ENCODE measurements around the gene SLC25A43.
"Not testable (repeated sequence)": the region's sequence is repeated elsewhere in the genome, so short reads cannot be mapped to it uniquely, and the experiment has no call there.

SLC25A43 gene

DNA sequence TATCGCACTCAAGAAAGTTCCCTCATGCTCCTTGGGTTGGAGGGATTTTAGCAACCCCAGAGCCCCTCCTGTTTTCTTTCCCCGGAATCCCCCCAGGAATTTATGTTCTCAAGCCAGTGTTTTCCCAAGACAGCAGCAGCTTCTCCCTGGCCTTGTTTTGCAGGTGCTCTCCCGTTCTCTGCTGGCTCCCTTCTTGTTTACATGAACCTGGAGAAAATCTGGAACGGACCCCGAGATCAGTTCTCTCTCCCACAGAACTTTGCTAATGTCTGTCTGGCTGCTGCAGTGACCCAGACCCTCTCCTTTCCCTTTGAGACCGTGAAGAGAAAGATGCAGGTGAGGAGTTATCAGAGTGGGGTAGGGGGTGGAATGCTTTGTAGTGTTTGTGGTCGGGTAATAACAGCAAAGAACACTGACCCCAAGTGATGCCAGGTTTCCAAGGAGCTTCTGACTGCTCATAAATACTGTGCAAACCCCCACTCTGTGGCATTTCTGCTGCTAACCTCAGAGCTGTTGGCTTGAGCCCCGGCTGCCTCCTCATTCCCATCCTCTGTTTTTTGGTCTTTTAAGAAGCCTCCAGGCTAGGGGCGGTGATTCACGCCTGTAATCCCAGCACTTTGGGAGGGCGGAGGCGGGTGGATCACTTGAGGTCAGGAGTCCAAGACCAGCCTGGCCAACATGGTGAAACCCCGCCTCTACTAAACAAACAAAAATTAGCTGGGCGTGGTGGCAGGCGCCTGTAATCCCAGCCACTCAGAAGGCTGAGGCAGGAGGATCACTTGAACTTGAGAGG lies 11.1 kb downstream of the SLC25A43 start:
- DNase-seq, result no peak

DNA sequence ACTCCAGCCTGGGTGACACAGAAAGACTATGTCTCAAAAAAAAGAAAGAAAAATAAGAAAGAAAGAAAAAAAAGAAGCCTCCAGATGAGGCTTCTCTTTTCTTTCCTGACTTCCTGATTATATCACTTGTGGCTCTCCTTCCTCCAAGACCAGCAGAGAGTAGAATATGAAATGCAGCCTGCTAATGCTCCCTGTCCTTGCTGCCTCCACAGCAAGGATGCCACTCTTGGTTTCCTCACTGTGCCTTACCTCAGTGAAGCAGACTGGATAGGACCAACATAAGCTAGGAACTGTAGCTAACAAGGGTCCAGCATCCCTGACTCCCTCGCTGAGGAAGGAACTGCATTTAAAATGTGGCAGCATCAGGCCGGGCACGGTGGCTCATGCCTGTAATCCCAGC lies 11.7 kb downstream of the SLC25A43 start:
- no peak for DNase-seq

DNA sequence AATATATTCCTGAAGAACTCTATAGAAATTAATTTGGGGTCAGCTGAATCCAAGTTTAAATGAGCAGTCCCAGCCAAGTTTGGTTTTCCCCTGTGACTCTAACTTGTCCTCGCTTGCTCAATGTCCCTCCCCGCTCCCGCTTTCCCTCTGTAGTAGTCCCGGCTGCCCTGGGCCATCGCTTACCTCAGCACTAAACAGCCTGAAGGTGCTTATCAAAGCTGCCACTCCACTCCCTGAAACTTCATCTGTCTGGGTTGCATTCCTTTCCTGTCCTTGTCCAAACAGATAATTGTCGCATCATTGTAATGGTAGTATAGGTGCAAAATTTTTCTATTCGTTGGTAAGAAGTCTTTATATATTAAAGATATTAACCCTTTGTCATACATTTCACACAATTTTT lies 12.8 kb downstream of the SLC25A43 start:
- DNase-seq, result no peak

DNA sequence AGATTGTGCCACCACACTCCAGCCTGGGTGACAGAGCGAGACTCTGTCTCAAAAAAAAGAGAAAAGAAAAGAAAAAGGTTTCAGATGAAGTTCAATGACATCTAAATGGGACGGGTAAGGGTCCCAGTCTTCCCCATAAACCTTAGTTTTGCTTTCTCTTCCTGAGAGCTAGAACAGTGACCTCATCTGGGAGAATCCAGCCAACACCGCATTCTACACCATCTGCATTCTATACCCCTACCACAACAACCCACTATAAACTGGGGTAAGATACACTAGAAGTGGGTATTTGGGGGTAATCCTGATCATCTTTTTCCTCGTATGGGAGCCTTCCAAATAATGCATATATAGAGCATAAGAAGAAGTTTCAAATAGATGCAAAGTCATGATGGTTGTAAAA lies 18.2 kb downstream of the SLC25A43 start:
- no peak for DNase-seq

DNA sequence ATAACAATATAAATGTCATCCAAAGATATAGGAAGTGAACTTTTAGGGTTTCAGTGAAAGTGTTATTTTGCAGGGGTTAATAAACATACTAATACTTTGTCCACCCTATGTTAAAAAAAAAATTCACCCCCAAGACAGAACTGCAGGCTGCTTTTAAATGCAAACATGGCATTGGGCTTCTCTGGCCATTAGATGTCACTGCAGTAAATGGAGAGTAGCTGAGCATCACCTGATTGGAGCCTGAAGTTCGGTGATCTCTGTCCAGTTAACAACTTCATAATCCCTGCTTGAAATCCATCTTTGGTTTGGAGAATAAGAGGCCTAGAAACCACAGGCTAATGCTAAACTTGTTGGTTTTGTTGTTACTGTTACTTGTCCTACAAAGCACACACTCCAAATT lies 18.7 kb downstream of the SLC25A43 start:
- DNase-seq, result no peak

DNA sequence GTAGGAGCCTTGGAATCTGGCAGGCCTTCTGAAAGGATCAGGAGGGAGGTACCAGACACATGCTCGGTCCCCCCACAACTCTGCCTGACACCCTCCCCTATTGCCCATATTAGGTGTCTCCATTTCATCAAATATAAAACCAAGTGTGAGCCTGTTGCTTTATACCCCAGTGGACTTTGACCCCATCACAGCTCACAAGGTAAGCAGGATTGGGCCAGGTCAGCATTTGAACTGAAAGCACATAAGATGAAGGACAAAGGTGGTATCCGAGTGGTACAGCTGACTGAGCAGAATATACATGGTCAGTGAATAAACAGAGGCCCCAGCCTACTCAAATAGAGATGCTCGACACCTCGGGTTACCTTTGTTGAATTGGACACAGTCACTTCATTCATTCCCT lies 20.0 kb downstream of the SLC25A43 start:
- no peak for DNase-seq

DNA sequence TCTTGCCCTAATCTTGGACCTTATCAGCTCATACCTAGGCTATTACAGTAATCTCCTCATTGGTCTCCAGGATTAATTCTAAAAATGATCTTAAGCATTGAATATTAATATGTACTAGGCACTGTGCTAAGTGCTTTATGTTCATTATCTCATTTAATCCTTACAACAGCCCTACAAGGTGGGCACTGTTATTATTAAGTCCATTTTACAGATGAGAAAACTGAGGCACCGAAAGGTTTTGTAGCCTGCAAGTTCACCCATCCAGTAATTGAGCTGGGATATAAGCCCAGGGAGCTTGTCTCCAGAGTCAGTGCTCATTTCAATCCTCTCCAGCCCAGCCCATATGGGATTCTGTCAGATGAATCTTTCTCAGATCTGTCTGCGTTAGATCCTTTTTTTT lies 20.8 kb downstream of the SLC25A43 start:
- DNase-seq, result no peak

DNA sequence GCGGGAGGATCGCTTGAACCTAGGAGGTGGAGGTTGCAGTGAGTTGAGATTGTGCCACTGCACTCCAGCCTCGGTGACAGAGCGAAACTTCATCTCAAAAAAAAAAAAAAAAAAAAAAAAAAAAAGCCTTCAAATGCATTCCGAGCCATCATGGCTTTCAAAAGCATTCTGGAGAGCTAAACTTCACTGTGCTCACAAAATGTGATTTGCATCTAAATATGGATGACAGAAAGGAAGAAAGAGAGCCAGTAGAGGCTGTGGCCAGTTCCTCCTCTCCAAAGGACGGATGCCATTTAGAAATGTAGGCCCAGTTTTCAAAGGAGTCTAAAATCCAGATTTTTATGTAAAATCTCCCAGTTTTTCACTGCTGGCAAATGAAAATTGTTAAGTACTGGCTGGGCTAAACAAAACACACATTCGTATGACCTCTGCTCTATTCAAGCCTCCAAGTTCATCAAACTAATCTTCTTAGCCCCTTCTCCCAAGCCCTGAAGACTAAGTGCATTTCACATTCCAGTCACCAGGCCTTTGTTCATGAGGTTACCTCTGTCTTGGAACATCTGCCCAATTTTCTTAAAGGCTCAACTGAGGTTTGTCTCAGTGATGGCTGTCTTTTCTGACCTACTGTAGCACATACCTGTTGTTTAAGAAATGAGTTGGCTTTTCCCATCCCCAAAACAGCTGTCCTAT lies 22.0 kb downstream of the SLC25A43 start:
- DNase-seq, result no peak

DNA sequence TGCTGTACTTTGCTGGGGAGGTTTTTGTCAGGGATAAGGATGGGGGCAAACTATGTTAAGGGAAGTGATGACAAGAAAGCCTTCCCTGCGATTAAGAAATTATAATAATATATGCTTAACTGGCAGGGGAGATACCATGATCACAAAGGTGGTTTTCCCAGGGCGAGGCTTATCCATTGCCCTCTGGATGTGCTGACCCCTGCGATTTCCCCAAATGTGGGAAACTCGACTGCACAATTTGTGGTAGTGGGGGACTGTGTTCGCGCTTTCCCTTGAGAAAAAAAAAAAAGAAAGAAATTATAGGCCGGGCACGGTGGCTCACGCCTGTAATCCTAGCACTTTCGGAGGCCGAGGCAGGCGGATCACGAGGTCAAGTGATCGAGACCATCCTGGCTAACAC lies 24.5 kb downstream of the SLC25A43 start:
- no peak for DNase-seq

DNA sequence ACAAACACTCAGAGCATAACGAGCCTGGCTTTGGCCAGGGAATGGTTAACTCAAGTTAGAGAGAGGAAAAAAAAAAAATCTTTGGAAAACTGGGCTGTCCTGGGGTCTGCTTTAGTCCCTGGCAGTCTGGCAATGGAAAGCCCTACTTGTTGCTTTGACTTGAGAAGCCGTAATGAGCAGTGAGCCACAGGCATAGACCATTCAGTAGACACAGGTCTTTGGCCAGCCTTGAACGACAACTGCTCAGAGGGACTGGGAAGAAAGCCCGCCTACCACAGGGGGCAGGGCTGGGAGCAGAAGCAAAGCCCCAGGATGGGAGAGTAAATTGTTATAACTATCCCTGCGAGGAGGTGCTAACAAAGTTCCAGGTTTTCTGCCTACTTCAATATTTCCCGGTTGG lies 25.9 kb downstream of the SLC25A43 start:
- DNase-seq, result no peak

DNA sequence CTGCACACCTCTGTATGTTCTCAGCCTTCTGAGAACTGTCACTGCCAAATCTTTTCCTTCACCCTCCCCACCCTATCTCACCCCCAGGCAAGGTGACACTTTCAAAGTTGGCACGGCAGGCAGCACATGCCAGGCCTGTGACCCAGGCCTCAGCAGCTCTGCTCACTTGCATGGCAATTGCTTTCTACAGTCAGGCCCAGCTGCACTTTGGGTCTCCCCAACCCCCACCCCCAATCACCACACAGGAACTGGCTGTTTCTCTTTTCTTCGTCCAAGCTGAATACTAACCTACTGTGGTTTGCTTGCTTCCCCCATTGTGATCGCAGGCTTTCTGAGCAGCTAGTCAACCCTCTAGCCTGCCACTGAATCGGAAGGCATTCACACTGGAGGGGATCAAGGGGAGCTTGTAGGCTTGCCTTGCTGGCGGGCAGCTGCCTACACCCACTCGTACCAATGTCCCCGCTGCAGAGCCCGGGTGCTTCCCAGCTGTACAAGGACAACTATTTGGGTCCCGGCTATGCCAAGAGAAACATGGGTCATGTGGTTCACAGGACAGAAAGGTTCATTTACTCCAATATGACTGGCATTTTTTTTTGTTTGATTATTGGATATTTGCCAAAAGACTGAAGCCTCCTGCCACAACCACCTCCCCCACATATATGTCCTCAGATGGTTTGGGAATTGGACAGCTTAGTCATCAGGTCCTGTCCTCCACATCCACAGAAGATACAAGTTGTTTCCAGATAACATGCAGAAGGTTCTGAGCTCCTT lies 28.1 kb downstream of the SLC25A43 start:
- peak; percentile 14 for DNase-seq

DNA sequence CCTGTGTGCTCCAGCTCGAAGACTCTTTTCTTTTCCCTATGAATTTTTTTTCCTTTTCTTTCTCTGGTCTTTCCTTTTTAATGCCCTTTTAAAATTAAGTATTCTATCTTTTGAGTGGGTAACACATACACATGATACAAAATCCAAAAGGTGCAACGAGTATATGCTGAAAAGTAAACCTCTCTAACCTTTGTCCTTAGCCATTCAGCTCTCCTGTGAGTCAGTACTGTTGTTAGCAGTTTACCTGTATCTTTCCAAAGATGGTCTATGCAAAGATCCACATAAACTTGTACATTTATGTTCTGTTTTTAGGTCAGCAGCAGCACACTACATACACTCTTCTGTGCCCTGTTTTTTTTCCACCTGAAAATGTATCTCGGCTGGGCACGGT lies 28.7 kb downstream of the SLC25A43 start:
- DNase-seq, result no peak

DNA sequence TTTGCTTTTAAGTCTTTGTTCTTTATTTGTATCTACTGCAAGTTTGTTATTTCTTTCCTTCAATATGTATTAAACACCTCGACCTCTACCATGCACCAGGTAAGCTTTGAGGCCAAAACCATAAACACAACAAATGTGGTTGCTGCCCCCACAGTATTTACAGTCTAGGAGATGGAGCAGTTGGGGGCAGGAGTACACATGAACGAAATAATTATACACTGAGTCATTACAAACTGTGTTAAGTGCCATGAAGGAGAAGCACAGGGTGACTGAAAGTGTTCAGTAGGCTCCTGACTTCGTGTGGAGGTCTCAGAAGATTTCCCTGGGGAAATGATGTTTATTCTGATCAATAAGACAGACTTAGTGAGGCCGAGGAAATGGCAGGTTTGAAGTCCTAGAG lies 30.3 kb downstream of the SLC25A43 start:
- no peak for DNase-seq

DNA sequence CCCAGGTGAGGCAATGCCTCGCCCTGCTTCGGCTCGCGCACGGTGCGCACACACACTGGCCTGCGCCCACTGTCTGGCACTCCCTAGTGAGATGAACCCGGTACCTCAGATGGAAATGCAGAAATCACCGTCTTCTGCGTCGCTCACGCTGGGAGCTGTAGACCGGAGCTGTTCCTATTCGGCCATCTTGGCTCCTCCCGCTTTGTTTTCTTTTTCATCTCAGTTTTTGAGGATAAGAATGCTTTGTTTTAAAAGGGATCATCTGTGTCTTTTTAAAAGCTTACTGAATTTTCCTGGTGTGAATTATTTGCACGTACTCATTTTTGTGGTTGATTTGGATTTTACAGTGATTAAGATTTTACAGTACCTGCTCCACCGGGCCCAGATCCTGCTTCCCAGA lies 42.2 kb downstream of the SLC25A43 start:
- not testable (repeated sequence) for DNase-seq

DNA sequence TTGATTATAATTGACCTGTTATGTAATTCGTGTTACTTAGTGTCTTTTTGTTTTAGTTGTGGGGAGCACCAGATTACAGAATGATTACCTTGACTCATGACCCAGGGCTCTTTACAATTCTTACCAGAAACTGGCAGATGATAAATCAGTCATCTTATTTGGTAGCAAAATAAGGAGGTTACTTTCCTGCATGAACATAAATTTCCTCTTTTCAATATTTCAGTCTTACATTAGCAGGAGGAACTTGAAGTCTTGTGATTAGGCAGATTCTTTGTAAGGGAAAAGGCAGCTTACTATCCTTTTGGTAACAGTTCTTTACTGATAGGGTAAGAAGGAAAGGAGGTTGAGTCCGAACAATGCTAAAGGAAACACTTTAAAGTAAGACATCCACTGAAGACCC lies 43.1 kb downstream of the SLC25A43 start:
- DNase-seq, result no peak

DNA sequence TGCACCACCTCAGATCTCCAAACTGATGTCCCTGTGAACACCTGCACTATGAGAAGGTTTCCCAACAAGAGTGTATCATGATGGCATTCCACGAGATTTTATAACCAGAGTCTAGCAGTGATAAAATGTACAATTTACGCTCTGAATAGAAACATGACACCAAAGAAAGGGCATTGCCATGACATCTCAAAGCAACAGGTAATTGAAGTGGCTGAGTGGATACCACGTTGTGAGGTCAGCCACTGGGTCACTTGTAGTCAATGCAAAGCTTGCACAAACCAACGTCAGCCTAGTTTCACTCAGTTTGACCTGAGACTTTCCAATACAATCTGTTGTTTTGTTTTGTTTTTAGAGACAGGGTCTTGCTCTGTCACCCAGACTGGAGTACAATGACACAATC lies 54.1 kb downstream of the SLC25A43 start:
- no peak for DNase-seq

DNA sequence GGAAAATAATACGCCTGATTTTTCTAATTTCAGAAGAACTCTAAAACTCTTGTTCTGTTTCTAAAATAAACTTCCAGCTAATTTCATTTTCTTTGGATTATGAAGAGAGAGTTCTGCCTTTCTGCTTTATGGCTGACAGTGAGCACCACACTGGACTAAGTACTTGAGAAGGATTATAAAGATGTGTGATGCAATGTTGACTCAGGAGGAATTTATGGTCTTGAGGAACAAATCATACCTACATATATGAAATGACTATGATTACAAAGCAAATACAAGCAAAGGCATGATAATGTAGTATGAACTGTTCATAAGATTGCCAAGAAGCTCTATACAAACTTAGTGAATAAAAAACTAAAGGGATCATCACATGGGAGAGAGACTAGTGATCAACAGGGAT lies 56.1 kb downstream of the SLC25A43 start:
- no peak for DNase-seq

DNA sequence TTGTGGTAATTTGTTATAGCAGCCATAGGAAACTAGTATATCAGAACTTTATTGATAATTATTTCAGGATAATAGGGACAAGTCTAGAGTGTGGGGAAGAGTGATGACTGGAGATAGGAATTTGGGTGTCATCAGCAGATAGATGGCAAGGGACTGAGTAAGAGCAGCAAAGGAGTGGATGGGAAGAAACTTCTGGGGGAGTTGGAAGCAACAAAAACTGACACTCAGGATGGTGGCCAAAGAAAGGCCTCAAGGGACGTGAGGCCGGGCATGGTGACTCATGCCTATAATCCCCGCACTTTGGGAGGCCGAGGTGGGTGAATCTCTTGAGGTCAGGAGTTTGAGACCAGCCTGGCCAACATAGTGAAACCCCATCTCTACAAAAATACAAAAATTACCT lies 60.0 kb downstream of the SLC25A43 start:
- no peak for DNase-seq

DNA sequence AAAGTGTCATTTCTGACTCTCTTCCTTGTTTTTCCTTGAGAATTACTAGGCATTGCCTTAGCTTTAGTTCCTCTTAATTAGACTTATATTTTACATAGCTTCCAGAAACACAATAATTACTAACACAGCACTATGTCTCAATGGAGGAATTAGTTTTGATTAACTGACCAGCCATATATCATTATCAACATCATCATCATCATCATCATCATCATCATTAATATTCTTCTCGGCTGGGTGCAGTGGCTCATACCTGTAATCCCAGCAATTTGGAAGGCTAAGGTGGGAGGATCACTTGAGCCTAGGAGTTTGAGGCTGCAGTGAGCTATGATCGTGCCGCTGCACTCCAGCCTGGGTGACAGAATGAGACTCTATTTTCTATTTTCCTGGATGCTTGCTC lies 66.4 kb downstream of the SLC25A43 start:
- DNase-seq, result no peak

DNA sequence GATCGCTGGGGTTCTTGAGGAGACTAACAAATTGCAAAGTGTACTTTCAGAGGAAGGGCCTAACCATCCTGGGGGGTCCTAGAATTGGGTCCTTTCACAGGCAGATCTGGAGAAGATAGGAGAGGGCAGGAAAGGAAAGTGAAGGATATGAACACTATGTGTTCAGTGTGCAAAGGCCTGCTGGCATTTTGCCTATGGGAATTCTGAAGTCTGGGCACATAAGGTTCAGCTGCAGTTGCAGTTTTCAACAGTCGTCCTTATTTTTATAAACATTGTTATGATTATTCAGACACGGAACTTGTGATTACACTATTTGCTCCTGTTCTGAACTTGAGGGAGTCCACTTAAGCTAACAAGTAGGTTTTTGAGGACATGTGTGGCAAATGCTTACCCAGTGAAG lies 67.8 kb downstream of the SLC25A43 start:
- no peak for DNase-seq

DNA sequence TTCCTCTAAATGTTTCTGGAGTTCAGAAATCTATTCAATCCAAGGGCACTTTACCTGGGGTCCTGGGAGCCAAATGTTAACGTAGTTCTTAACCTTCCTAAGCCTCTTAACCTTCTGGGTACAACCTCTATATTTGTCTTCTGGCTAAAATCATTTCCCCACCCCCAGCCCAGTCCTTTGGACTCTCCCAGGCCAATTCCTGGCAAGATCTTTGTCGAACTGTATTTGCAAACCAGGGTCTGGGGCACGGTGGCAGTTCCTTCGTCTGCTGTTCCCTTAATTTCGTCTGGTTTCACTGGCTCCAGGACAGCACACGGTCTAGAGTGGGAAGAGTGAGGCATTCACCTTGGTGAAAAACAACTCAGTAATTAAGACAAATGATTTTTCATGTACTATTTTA lies 68.3 kb downstream of the SLC25A43 start:
- no peak for DNase-seq

DNA sequence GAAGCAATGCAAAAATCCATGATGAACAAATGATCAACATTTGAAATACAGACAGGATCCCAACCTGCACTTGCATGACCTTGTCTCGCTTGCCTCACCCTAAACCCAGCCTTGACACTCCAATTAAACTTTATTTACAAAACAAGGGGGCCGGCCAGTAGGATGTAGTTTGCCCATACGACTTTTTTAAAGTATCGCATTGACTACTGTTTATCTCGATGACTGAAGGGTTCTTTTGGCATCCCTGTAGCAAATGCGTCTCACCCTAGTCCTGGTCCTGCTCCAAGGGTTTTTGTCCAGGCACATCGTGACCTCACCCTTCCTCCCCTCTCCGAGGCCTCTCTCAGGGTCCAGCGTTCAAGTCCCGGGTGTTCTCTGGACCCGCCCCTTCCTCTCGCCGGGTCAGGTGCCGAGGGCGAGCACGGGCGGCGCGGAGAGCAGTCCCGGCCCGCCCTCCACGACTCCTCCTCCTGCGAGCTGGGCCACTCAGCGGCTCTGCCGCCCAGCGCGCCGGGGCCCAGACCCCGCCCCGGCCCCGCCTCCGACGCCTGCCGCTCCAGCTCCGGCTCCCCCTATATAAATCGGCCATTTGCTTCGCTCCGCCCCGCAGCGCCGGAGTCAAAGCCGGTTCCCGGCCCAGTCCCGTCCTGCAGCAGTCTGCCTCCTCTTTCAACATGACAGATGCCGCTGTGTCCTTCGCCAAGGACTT lies 68.9 kb downstream of the SLC25A43 start, which contains the start of gene SLC25A5:
TSS of gene SLC25A5 (plus strand) at position 603 of the 709 bp plus-strand sequence. CDS start at position 675, 72 bp downstream.
- DNase-seq, result peak; percentile 87

Measured in CD4-positive, alpha-beta T cell treated with Interleukin-17A for 4 hours (primary cell).